Cardiac septum (tissue), 1 donor: ENCODE results near the gene PHF8. TPM values are rescaled to one million over a fixed set of nuclear protein-coding genes. Genes with fewer than 3 reads are reported as not detected.

Source experiments
- DNase-seq: peaks from one replicate; pipeline ENCODE4 v3.0.0-alpha.2; 2020; ENCODE audit warnings: low spot score
- intact Hi-C: fragments of 100-400 bp; cut with DNase I; formaldehyde crosslinking; loops from one replicate; pipeline ENCODE4 v1.14.0; 2022
- total RNA-seq: library from RNA; stranded (reverse); fragmentation: NEBNext Ultra II Directional; extraction: Animal tissue kit (Norgen Biotek cat#: 25700); gene quantifications from one replicate; pipeline ENCODE4 v1.2.1, GENCODE V29; 2021
- donor health status: DM: no; HTN: no; CAD: no.

The PHF8 gene
- total RNA-seq, 1 donor from 2014 or later: 12.3 TPM

DNA sequence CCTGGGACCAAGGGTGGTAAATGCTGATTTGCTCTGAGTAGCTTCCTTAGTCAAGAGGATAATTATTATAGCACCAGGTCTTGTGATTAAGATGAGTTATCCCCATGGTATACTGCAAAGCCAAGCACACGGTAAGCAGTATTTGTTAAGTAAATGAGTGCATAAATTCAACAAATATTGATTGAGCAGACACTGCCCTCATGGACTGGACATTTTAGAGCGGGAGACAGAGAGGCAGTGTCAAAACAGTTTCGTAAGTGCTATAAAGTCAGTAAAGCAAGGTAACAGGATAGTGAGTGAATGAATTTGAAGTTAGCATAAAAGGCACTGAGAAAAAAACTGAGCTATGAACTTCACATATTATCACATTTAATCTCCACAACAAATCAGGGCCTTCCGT is 13.9 kb downstream of the PHF8 start:
- intact Hi-C loops: no loop called here
- no peak for DNase-seq

DNA sequence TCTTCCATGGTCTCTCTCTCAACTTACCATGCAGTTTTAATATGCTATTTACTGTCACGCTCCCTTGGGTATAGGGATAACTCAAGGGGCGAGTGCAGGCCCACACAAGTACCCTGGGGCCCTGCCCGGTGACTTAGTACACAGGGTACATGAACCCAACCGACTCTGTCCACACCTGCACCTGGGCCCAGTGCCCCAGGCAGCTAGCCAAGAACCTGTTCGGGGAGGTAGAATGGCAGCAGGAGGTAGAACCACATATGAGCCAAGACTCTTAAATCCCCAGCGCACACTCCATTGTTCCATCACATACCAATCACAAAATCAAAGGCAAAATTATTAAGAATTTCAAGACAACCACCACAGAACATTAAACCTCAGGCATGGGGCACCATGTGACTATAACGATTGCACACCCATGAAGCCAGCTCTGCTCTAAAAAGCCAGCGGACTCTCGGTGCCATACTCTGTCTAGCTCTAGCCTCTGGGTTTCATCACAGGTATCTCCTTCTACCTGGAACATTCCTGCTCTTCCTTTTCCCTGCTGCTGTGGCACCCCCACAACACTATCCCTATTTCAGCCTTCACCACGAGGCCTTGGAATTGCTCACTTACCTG is 14.6 kb downstream of the PHF8 start:
- DNase-seq: no peak
- intact Hi-C loops: no loop called here

DNA sequence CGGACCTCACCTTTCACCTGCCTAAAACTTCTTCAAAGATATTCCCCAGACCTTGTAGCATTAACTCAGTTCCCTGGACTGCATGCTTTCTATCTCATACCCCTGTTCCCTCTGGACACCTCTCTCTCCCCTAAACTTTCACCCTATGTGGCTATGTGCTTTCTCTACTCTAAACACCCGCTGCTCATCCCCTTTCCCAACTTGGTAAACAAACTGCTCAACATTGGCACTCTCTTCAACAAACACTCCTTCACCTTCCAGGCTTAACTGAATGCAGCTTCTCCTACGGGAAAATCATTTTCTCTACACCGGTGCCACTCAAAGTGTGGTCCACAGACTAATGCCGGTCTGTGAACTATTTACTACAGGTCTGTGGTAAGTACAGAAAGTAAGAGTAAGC is 19.9 kb downstream of the PHF8 start:
- intact Hi-C loops: no loop called here
- DNase-seq: no peak

DNA sequence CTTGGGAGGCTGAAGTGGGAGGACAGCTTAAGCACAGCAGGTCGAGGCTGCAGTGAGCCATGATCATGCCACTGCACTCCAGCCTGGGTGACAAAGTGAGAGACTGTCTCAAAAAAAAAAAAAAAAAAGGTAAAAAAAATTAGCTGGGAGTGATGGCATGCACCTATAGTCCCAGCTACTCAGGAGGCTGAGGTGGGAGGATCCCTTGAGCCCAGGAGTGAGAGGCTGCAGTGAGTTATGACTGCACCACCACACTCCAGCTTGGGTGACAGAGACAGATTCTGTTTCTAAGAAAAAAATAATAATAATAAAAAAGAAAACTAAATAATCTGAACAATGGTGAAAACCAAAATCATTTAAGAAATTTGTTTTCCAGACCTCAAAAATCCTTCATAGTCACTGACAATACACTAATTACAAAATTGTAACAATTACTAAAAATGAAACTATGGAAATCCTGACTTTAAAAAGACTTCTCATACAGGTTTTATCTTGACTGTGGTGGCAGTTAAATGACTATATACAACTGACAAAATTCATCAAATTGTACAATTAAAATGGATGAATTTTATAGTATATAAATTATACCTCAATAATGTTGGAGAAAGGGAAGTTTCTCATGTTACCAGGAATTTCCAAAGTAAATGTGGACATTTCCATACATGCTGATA is 31.3 kb downstream of the PHF8 start:
- intact Hi-C loops: no loop called here
- DNase-seq: no peak

DNA sequence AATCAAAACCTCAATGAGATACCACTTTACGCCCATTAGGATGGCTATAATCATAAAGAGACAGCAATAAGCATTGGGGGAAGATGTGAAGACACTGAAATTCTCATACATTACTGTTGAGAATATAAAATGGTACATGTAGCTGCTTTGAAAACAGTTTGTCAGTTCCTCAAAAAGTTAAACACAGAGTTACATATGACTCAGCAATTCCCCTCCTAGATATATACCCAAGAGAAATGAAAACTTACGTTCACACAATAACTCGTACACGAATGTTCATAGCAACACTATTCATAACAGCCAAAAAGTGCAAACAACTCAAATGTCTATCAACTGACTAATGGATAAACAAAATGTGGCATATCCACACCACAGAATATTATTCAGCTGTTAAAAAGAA is 36.6 kb downstream of the PHF8 start:
- no peak for DNase-seq

GRCh38 chrX:53997724-53998123 is 46.5 kb downstream of the PHF8 start:
- no peak for DNase-seq
- intact Hi-C loops: no loop called here

More for the DNA sequence above, 36.6 kb downstream of the PHF8 start:
- intact Hi-C loops: no loop called here

GRCh38 chrX:53992589-53992988 is 51.7 kb downstream of the PHF8 start:
- no peak for DNase-seq
- intact Hi-C loops: no loop called here

GRCh38 chrX:53990171-53990570 is 54.1 kb downstream of the PHF8 start:
- DNase-seq: no peak
- intact Hi-C loops: no loop called here

DNA sequence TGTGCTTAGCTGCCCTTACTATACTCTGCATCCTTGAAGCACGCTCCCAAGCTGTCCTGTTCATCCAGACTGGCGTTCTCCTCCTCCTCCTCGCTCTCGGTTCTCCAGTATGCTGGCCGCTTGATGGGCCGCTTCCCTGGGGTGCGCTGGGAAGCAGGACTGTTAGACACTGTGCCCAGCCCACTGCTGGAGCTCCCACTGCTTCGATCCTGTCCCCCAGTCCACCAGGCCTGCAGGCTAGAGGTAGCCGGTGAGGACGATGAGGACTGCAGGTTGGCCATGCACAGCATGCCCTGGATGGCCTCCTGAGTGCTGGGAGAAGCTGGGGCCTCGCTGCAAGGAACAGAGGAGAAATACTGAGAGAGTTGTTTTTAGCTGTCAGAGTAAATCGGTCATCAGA is 59.4 kb downstream of the PHF8 start:
- intact Hi-C loops: no loop called here
- no peak for DNase-seq

- DNase-seq: no peak
- intact Hi-C loops: no loop called here
Observed at GRCh38 chrX:53974529-53974928, 69.7 kb downstream of the PHF8 start.

- no peak for DNase-seq
- intact Hi-C loops: no loop called here
Observed at GRCh38 chrX:53969540-53969939, 74.7 kb downstream of the PHF8 start.

DNA sequence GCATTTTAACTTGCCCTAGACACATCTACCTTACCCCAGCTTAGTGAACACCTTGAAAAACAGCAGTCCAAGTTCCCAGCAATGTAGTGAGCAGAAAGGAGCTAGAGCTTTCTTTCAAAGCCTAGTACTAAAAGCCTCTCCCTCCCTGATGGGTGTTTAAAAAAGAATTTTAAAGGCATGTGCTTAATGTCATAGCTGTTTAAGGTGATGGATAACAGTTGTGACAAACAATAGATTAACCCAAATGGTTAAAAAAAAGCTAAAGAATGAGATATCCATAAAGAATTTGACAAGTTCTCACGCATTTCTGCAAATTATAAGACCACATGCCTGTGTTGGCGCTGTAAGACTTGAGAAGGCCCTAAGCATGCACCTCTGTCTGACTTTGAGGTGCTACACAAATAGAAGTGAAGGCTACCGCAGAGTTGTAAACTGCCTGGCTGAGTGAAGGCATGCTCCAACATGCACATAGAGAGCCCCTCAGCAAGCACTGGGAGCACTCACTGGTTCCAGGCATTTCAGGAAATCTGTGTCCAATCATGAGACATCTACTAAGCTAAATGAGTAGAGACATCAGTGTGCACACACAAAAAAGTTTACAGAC is 94.0 kb downstream of the PHF8 start:
- intact Hi-C loops: no loop called here
- no peak for DNase-seq

DNA sequence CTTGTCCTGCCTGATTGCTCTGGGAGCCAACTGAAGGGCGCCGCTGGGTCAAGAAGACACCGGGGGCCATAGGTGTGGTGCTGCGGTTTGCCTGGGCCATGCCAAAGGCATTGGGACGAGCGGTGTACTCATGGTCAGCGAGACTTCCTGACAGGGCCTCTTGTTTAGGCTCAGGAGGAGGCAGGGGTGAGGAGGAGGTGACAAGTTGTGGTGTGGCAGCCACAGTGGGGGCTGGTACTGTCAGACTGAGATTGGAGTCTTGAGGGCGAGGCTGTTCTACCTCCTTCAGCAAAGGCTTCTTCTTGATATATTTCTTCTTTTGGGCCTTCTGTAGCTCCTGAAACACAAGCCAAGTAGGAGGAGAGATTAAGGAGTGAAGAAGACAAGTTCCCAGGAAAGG is 104.1 kb downstream of the PHF8 start:
- no peak for DNase-seq
- intact Hi-C loops: no loop called here

DNA sequence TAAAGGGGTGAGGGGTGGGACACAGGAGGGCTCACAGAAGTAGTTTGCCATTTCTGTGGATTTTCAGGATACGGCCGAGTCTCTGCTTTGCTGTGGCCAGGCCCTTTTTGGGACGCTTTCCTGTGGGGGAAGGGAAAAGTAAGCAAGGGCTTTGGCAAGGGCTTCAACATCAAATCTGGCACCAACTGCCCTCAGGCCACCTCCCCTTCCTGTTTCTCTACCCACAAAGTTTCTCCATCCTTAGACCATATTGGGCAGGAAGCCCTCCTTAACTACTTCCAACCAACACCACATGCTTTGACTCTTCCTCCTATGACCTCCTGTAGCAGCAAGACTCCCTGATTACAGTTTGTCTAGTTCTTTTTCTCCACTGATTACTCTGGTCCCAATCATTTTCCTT is 105.1 kb downstream of the PHF8 start:
- DNase-seq: no peak
- intact Hi-C loops: no loop called here

GRCh38 chrX:53930515-53931380 is 113.5 kb downstream of the PHF8 start:
- no peak for DNase-seq
- intact Hi-C loops: no loop called here

DNA sequence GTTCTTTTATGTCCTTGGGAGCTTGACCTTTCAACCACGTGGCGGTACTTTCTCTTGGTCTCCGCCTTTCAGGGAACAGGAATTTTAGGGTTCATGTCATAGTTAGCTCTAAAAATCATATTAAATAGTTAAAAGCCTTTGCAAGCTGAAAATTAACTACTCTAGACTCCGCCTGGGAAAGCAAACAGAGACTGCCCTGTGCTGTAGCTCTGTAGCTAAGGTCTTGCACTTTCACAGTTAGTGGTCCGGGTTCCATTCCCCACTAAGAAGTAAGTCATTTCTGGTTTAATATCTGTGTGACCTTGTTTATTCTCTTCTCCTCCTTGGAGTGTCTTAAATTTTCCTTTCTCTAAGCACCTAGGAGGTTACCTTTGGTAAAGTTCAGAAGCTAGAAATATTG is 118.2 kb downstream of the PHF8 start:
- intact Hi-C loops: no loop called here
- DNase-seq: no peak

DNA sequence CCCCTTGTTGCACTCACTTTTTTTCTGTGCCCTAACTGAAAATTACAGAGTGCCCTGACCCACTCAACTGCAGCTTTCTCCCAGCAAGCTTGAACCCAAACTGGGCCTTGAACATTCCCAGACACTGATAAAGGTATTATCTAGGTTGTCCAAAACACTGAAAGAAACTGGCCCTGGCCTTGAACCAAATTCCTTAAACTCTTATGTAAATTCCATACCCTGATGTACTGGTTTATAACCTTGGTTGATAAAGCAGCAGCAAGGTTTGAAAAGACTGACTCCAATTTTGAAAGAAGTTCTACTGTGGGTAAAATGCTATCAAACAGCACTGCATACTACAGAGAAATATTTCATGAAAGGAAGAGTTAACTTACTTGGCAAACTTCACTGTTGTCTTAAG is 125.6 kb downstream of the PHF8 start:
- intact Hi-C loops: no loop called here
- no peak for DNase-seq

DNA sequence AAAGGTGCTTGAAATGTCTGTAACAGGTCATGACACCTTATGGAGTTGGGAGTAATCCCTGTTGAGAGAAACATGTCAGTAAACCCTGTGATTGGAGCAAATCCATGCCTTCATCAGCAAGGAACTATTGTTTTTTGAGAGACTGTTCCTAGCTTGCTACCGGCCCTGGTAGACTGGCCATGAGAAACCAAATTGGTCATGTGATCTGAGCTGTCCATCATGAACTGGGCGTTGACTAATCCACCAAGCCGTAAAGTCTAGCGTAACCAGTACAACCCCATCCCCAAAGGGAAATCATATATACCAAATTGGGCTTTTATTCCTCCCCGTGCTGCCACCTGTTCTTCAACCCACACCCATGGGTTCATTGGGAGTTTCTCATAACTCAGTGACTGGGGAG is 143.7 kb downstream of the PHF8 start:
- no peak for DNase-seq
- intact Hi-C loops: no loop called here

GRCh38 chrX:53895270-53895669 is 149.0 kb downstream of the PHF8 start:
- intact Hi-C loops: no loop called here
- no peak for DNase-seq
